ENCODE results near the gene SH2D3A.

SH2D3A gene

GRCh38 chr19:6796278-6796677 is 29.0 kb upstream of the SH2D3A start:
- Histone ChIP-seq H3K36me3 (no peaks in the 10 kb centered on the region), H3K27ac (no peak overlapping the region), H3K27me3 (peaks cover 0 to 8% of the 10 kb centered on the region in 2 donors), H3K4me1 (peaks cover 0 to 13% (median 3%) of the 10 kb centered on the region in 4 donors), H3K4me3 (no peak overlapping the region), H3K9me3 (peaks cover 0 to 5% (median 0%) of the 10 kb centered on the region in 3 donors)
- no peak for DNase-seq
- intact Hi-C loops (cut with DNase I; ENCODE audit: low total_unique reads) = no loop called here
- TF ChIP-seq CTCF (IDR thresholded peaks at IDR 0.05) = no peak

- Histone ChIP-seq H3K27ac (no peak overlapping the region), H3K36me3 (no peaks in the 10 kb centered on the region), H3K27me3 (peaks cover 0 to 12% of the 10 kb centered on the region in 2 donors), H3K4me1 (no peaks in the 10 kb centered on the region), H3K9me3 (peaks cover 0 to 5% (median 0%) of the 10 kb centered on the region in 3 donors), H3K4me3 (no peak overlapping the region)
- no peak for TF ChIP-seq CTCF (IDR thresholded peaks at IDR 0.05)
- intact Hi-C loops (cut with DNase I; ENCODE audit: low total_unique reads) = no loop called here
- no peak for DNase-seq
These were observed 27.6 kb upstream of the SH2D3A start for GRCh38 chr19:6794686-6795431.

GRCh38 chr19:6793973-6794372 is 26.7 kb upstream of the SH2D3A start:
- Histone ChIP-seq H3K4me1 (no peaks in the 10 kb centered on the region), H3K4me3 (no peak overlapping the region), H3K27me3 (peaks cover 0 to 14% of the 10 kb centered on the region in 2 donors), H3K36me3 (no peaks in the 10 kb centered on the region), H3K9me3 (peaks cover 0 to 5% (median 0%) of the 10 kb centered on the region in 3 donors), H3K27ac (no peak overlapping the region)
- TF ChIP-seq CTCF (IDR thresholded peaks at IDR 0.05) = no peak
- intact Hi-C loops (cut with DNase I; ENCODE audit: low total_unique reads) = no loop called here
- no peak for DNase-seq

- Histone ChIP-seq H3K4me3 (no peak overlapping the region), H3K9me3 (peaks cover 0 to 5% (median 0%) of the 10 kb centered on the region in 3 donors), H3K27ac (no peak overlapping the region), H3K27me3 (peaks cover 0 to 14% of the 10 kb centered on the region in 2 donors), H3K36me3 (no peaks in the 10 kb centered on the region), H3K4me1 (no peaks in the 10 kb centered on the region)
- intact Hi-C loops (cut with DNase I; ENCODE audit: low total_unique reads) = no loop called here
- no peak for TF ChIP-seq CTCF (IDR thresholded peaks at IDR 0.05)
- DNase-seq = no peak
These were observed 26.2 kb upstream of the SH2D3A start for GRCh38 chr19:6793411-6793810.

- peaks cover 0 to 9% of the 10 kb centered on the region in 2 donors for H3K27me3 ChIP-seq
- H3K4me1 ChIP-seq = no peaks in the 10 kb centered on the region
- H3K27ac ChIP-seq = no peak overlapping the region
- no peak for DNase-seq
- no peaks in the 10 kb centered on the region for H3K36me3 ChIP-seq
- H3K4me3 ChIP-seq = no peak overlapping the region
- H3K9me3 ChIP-seq = peaks cover 0 to 5% (median 0%) of the 10 kb centered on the region in 3 donors
- TF ChIP-seq CTCF (IDR thresholded peaks at IDR 0.05) = no peak
- intact Hi-C loops (cut with DNase I; ENCODE audit: low total_unique reads) = no loop called here
These were observed 24.0 kb upstream of the SH2D3A start for GRCh38 chr19:6791237-6791636.
